HepG2 (cell line): ENCODE data around the gene MTA2. TPM values are rescaled to one million over a fixed set of nuclear protein-coding genes. Genes with fewer than 3 reads are reported as not detected.

Source experiments
- GABPB1 ChIP-seq: IDR thresholded peaks from 2 replicates; pipeline ENCODE4 v1.6.1; 2016; ENCODE audit warnings: mild to moderate bottlenecking, missing genetic modification reagents, moderate library complexity, missing compliant biosample characterization
- HMGXB3 ChIP-seq: sonication (generic); formaldehyde crosslinking; IDR thresholded peaks from 2 replicates; pipeline ENCODE4 v1.4.0; 2020; ENCODE audit warnings: missing genetic modification reagents, borderline replicate concordance
- ZNF121 ChIP-seq: sonication (generic); formaldehyde crosslinking; IDR thresholded peaks from 2 replicates; pipeline ENCODE4 v1.5.0; 2020; ENCODE audit warnings: mild to moderate bottlenecking, missing genetic modification reagents
- ZNF441 ChIP-seq: sonication (generic); formaldehyde crosslinking; IDR thresholded peaks from 2 replicates; pipeline ENCODE4 v1.7.0; 2021; ENCODE audit warnings: missing genetic modification reagents, borderline replicate concordance
- ZNF609 ChIP-seq: sonication (generic); formaldehyde crosslinking; IDR thresholded peaks from 2 replicates; pipeline ENCODE4 v1.4.0; 2020; ENCODE audit warnings: mild to moderate bottlenecking, missing genetic modification reagents, borderline replicate concordance
- polyA plus RNA-seq, 8 experiments: library from polyadenylated mRNA; depleted of rRNA in 3 of 8; stranded (reverse) in 7 of 8; unstranded in 1 of 8; fragments of >200 nt; fragmentation: Illumina TruSeq in 4 of 8; extraction: Trizol in 4 of 8; gene quantifications; 2 replicates each; pipeline versions ENCODE4 v1.2.1 to v1.2.3, GENCODE V29; 2011 to 2016; ENCODE audit warnings: low read depth in 4 of 8, missing spikeins in 1 of 8, mixed read lengths in 1 of 8; ENCODE audit not compliant: insufficient read depth in 1 of 8
- total RNA-seq, 5 experiments: library from RNA; depleted of rRNA; stranded (reverse); fragments of >200 nt; fragmentation: Illumina TruSeq; extraction: Trizol; gene quantifications; 2 replicates each; pipeline ENCODE4 v1.2.3, GENCODE V29; 2016; ENCODE audit warnings: low read depth in 1 of 5
- TF ChIP-seq, protein P1 (sequence below): sonication (generic); formaldehyde crosslinking; IDR thresholded peaks from 2 replicates; pipeline ENCODE4 v1.4.0; 2020; ENCODE audit warnings: mild to moderate bottlenecking, missing genetic modification reagents
- TF ChIP-seq, protein P2 (sequence below): sonication (generic); formaldehyde crosslinking; conservative IDR thresholded peaks from 2 replicates; pipeline ENCODE4 v1.4.0; 2020; ENCODE audit warnings: missing genetic modification reagents

MTA2 gene
- total and polyA plus RNA-seq, 2 of the 13 experiments (the other 11 are each of a cell fraction or from before 2014, with no cell fraction given) = 14.0 to 70.0 TPM

GRCh38 chr11:62548545-62549335 lies 52.9 kb downstream of the MTA2 start (continued):
- peak; percentile 44; the same call in 1 of the 2 replicates for TF ChIP-seq ZNF609 (CRISPR knock-in tag)
- peak; percentile 58; the same call in 1 of the 2 replicates for TF ChIP-seq ZNF121
- TF ChIP-seq, protein P1, sequence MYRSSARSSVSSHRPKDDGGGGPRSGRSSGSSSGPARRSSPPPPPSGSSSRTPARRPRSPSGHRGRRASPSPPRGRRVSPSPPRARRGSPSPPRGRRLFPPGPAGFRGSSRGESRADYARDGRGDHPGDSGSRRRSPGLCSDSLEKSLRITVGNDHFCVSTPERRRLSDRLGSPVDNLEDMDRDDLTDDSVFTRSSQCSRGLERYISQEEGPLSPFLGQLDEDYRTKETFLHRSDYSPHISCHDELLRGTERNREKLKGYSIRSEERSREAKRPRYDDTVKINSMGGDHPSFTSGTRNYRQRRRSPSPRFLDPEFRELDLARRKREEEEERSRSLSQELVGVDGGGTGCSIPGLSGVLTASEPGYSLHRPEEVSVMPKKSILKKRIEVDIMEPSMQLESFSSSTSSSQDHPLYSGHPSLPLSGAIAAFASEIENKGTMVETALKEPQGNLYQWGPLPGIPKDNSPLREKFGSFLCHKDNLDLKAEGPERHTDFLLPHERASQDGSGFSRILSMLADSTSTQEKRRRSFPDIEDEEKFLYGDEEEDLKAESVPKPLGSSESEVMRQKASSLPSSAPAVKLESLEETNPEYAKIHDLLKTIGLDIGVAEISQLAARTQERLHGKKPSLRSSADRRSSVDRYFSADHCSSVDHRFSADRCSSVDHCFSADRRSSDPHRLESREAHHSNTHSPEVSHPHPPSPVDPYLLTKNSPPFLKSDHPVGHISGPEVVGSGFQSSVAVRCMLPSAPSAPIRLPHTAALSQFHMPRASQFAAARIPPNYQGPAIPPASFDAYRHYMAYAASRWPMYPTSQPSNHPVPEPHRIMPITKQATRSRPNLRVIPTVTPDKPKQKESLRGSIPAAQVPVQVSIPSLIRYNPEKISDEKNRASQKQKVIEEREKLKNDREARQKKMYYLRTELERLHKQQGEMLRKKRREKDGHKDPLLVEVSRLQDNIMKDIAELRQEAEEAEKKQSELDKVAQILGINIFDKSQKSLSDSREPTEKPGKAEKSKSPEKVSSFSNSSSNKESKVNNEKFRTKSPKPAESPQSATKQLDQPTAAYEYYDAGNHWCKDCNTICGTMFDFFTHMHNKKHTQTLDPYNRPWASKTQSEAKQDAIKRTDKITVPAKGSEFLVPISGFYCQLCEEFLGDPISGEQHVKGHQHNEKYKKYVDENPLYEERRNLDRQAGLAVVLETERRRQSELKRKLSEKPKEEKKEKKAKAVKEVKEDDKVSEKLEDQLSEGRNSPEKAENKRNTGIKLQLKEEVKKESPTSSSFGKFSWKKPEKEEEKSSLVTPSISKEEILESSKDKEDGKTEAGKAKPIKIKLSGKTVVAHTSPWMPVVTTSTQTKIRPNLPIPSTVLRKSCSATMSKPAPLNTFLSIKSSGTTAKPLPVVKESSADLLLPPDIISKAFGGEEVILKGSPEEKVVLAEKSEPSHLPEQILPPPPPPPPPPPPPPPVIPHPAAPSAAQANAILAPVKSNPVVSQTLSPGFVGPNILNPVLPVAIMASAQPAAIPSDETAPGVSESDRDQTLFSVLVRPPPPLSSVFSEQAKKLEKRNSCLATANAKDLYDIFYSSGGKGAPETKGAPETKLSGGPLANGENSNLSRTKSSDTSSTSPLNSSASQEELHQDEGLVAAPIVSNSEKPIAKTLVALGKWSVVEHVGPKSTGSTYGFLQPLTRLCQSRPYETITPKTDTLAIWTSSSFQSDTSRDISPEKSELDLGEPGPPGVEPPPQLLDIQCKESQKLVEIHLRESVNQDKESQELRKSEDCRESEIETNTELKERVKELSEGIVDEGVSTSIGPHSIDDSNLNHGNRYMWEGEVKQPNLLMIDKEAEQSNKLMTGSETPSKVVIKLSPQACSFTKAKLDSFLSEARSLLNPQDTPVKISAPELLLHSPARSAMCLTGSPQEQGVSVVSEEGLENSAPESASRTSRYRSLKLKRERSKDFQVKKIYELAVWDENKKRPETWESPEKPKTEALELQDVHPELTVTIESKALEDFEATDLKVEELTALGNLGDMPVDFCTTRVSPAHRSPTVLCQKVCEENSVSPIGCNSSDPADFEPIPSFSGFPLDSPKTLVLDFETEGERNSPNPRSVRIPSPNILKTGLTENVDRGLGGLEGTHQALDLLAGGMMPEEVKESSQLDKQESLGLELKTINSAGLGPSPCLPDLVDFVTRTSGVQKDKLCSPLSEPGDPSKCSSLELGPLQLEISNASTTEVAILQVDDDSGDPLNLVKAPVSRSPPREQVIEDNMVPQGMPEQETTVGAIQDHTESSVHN (CRISPR knock-in tag) = no peak
- TF ChIP-seq GABPB1 (CRISPR knock-in tag) = no peak; the same call in 1 of the 2 replicates
- TF ChIP-seq ZNF441 = 0 out of 2 replicates have a peak, but pooled peaks have one; percentile 45
- TF ChIP-seq HMGXB3 (CRISPR knock-in tag) = no peak
- TF ChIP-seq, protein P2, sequence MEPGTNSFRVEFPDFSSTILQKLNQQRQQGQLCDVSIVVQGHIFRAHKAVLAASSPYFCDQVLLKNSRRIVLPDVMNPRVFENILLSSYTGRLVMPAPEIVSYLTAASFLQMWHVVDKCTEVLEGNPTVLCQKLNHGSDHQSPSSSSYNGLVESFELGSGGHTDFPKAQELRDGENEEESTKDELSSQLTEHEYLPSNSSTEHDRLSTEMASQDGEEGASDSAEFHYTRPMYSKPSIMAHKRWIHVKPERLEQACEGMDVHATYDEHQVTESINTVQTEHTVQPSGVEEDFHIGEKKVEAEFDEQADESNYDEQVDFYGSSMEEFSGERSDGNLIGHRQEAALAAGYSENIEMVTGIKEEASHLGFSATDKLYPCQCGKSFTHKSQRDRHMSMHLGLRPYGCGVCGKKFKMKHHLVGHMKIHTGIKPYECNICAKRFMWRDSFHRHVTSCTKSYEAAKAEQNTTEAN (CRISPR knock-in tag) = no peak
